Measurements from ENCODE around the gene ZSCAN29. TPM values are rescaled to one million over a fixed set of nuclear protein-coding genes. Genes with fewer than 3 reads are reported as not detected.

The ZSCAN29 gene
- total and polyA plus RNA-seq, 8 donors, result 7.0 to 18.8 (median 12.8) TPM

DNA sequence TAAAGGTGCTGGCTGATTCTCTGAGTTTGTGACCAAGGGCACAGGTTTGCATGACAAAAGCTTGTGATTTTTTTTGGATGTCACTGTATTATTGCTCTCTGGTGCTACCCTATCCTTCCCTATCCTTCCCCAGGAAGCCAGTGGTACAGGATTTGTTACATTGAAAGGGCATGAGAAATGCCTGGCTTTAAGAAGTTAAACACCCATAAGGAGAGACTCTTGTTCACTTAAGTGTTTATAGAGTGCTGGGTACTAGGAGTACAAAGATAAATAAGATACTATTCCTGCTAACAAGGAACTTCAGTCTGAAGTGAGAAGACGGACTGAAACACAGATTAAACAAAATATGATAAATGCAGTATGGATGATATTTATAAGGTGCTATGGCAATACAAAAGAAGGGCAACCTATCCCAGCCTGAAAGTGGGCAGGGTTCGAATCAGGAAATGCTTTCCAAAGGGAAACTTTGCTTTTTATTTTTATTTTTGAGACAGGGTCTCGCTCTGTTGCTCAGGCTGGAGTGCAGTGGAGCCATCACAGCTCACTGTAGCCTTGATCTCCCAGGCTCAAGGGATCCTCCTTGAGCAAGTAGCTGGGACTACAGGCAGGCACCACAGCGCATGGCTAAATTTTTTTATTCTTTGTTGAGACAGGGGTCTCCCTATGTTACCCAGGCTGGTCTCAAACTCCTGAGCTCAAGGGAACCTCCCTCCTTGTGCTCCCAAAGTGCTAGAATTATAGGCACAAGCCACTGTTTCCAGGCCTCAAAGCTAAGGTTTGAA lies 51.7 kb downstream of the ZSCAN29 start:
- Histone ChIP-seq H3K9me3 (no peaks in the 10 kb centered on the region), H3K27ac (no peak overlapping the region), H3K36me3 (no peaks in the 10 kb centered on the region), H3K27me3 (no peaks in the 10 kb centered on the region), H3K4me1 (no peaks in the 10 kb centered on the region), H3K4me3 (no peak overlapping the region)
- FAIRE-seq (no peak), ATAC-seq (no peak), DNase-seq (no peak)
- TF ChIP-seq, protein P1, sequence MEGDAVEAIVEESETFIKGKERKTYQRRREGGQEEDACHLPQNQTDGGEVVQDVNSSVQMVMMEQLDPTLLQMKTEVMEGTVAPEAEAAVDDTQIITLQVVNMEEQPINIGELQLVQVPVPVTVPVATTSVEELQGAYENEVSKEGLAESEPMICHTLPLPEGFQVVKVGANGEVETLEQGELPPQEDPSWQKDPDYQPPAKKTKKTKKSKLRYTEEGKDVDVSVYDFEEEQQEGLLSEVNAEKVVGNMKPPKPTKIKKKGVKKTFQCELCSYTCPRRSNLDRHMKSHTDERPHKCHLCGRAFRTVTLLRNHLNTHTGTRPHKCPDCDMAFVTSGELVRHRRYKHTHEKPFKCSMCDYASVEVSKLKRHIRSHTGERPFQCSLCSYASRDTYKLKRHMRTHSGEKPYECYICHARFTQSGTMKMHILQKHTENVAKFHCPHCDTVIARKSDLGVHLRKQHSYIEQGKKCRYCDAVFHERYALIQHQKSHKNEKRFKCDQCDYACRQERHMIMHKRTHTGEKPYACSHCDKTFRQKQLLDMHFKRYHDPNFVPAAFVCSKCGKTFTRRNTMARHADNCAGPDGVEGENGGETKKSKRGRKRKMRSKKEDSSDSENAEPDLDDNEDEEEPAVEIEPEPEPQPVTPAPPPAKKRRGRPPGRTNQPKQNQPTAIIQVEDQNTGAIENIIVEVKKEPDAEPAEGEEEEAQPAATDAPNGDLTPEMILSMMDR (IDR thresholded peaks at IDR 0.05), result no peak
- intact Hi-C loops (cut with DNase I), result no loop called here
- WGBS, 2 donors, result 66 to 71% methylated on average over 4 of the region's 4 CpGs

DNA sequence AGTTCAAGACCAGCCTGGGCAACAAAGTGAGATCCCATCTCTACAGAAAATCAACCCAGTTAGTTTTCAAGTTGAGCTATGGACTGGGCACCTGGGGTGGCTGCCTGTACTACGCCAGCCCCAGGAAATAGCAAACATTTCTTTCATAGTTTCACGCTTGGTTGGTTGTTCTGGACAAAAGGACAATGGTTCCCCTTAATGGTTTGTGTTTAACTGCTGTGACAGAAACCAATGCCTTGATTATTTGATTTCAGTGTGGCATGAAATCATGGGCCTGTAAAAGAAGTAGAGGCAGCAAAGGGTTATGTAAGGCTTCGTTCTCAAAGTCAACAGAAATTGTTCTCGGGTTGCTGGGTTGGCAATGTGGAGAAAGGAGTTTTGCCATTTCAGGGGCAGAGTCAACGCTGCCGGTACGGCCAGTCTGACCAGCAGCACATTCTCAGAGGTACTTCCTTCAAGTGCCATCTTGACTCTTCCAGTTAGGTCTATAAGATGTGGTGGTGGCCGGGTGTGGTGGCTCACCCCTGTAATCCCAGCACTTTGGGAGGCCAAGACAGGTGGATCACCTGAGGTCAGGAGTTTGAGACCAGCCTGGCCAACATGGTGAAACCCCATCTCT lies 53.2 kb downstream of the ZSCAN29 start:
- TF ChIP-seq, protein P1 (IDR thresholded peaks at IDR 0.05), result no peak
- 72 to 90% methylated on average over 8 of the region's 8 CpGs for WGBS, 2 donors
- DNase-seq (no peak), FAIRE-seq (no peak), ATAC-seq (no peak)
- Histone ChIP-seq H3K36me3 (no peaks in the 10 kb centered on the region), H3K27me3 (no peaks in the 10 kb centered on the region), H3K9me3 (no peaks in the 10 kb centered on the region), H3K4me3 (no peak overlapping the region), H3K4me1 (no peaks in the 10 kb centered on the region), H3K27ac (no peak overlapping the region)
- intact Hi-C loops (cut with DNase I), result no loop called here

DNA sequence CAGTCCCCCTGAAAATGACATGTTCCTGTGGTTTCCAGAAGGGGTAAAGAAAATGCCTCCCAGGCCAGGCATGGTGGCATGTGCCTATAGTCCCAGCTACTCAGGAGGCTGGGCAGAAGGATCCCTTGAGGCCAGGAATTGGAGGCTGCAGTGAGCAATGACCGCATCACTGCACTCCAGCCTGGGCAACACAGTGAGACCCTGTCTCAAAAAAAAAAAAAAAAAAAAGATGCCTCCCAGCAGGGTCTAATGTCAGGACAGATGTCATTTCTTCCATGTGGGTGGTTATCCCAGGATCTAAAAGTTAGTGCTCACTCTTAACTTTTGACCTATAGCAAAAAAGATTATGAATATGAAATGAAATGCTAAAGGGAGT lies 53.9 kb downstream of the ZSCAN29 start:
- no peak for ATAC-seq
- no peak overlapping the region for H3K27ac ChIP-seq
- no peaks in the 10 kb centered on the region for H3K9me3 ChIP-seq
- intact Hi-C loops (cut with DNase I), result no loop called here
- no peaks in the 10 kb centered on the region for H3K4me1 ChIP-seq
- no peak for DNase-seq
- no peak for FAIRE-seq
- H3K4me3 ChIP-seq, result no peak overlapping the region
- no peaks in the 10 kb centered on the region for H3K36me3 ChIP-seq
- WGBS, 2 donors, result 83 to 94% methylated on average over 1 of the region's 1 CpG
- TF ChIP-seq, protein P1 (IDR thresholded peaks at IDR 0.05), result no peak
- no peaks in the 10 kb centered on the region for H3K27me3 ChIP-seq

DNA sequence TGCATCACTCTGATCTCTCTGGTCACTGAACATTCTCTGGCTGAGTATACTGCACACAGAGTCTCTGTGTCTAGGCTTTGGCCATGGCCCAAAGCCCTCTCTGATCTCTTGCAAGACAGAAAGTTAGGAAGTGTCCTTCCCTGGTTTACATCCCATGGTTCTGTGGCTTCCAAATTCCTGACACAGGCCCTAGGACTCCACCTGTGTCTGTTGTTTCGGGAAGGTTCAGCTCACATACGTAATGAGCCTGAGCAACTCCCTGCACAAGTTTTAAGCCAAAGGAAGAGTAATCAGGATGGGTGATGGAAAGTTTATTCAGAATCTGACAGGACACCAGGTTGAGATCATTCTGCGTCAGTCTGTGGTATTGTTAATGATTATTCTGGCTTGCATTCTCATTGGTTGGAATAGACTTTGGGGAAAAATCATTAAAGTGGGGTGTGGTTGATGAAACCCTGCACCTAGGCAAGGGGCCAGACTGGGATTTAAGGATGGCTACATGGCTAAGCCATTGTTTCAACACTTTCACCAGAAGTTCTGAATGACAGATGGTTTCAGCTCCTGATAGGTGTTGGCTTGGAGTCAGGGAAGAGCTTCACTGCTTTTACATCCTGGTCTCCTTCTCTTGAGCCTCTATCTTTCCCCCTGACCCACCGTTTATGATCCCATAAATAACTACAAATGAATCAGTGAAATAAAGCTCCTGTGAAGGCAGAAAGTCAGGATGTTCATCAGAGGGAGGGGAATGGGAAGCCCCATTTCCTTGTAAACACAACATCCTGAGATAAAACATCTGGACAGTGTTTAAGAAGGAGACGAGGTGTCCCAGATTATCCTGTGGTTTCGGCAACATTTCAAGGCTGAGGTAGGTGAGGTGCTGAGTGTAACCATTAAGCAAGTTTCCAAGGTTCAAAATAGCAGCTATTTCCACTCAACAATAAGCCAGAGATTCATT lies 54.5 kb downstream of the ZSCAN29 start:
- H3K27me3 ChIP-seq, result peaks cover 0 to 4% (median 0%) of the 10 kb centered on the region in 4 donors
- DNase-seq (no peak), ATAC-seq (no peak), FAIRE-seq (no peak)
- no peaks in the 10 kb centered on the region for H3K4me1 ChIP-seq
- no peak overlapping the region for H3K27ac ChIP-seq
- WGBS, 2 donors, result 60 to 63% methylated on average over 6 of the region's 6 CpGs
- no peaks in the 10 kb centered on the region for H3K36me3 ChIP-seq
- intact Hi-C loops (cut with DNase I), result no loop called here
- H3K9me3 ChIP-seq, result no peaks in the 10 kb centered on the region
- TF ChIP-seq, protein P1 (IDR thresholded peaks at IDR 0.05), result no peak
- no peak overlapping the region for H3K4me3 ChIP-seq
